Endothelial cell of hepatic sinusoid (primary cell): Measurements from ENCODE around the gene OSBPL3.

ENCODE experiments used
- in situ Hi-C: cut with HindIII; loops from 2 replicates; pipeline ENCODE4 v1.10.0; 2017; ENCODE audit warnings: low sequenced_read_pairs

Gene OSBPL3

DNA sequence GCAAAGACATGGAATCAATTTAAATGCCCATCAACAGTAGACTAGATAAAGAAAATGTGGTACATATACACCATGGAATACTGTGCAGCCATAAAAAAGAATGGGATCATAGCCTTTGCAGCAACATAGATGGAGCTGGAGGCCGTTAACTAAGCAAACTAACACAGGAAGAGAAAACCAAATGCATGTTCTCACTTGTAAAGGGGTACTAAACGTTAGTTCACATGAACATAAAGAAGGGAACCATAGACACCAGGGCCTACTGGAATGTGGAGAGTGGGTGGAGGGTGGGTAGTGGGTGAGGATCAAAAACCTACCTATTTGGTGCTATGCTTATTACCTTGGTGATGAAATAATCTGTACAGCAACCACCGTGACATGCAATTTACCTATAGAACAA, 144.3 kb downstream of the OSBPL3 start:
- in situ Hi-C loops, result no loop called here

DNA sequence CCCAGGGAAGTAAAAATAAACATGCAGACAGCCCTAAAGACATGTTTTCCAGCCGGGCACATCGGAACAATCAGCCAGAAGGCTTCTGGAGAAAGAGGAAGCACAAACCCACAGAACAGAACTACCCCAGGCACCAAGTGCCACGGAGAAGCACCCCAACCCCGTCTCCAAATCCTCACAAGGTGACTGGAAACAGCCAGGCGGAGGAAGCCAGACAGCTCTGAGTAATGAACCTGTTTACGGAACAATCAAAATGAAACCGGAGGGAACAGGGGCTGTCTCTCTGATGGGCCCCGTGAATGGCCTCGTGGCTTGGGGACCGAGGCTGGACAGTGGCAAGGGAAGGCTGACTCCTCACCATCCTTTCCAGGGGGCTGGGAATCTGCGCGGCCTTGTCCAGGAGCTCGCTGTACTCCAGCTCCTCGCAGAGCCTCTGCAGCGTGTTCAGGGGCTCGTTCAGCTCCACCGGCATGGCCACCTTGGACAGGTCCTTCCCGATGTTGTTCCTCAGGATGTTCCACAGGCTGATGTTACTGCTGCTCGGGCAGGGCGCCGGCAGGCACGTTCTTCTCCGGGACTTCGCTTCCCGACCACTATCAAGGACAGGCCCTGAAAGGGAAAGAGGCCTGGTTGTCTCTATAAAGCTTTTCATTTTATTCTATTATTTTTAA, 145.7 kb downstream of the OSBPL3 start:
- in situ Hi-C loops, result no loop called here

DNA sequence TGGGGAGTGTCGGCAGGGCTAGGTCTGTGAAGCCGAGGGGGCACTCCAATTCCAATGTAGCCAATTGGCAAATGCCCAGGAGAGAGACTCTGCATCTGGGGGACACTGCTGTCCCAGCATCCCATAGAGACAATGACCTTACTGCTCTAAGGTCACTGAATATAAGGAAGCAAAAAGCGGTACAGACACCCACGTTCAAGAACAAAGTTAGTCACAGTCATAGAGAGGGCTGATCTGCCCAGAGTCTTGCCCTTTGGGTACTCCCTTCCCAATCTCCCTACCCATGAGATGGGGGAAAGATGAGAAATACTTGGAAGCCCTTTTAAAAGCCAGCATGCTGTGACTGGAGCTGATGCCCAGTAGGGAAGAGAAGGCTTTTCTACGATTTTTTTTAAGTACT, 146.4 kb downstream of the OSBPL3 start:
- in situ Hi-C loops, result no loop called here

DNA sequence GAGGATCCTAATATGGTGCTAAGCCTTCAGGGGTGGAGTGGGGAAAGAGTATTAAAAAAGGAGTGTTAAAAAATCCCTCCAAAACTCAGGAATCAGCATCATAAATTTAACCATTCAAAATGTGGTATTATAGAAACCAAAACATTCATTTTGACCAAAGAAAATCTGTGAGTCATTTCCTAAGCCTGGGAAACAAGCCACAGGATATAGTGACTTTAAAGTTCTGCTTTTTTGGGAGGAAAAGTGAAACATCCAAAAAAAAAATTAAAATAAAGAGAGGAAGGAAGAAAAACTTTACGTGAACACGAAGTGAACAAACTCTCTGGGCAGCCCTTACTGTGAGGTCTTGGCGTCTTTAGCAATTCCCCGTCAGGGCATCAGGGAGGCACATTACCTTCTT, 148.7 kb downstream of the OSBPL3 start:
- in situ Hi-C loops, result no loop called here

DNA sequence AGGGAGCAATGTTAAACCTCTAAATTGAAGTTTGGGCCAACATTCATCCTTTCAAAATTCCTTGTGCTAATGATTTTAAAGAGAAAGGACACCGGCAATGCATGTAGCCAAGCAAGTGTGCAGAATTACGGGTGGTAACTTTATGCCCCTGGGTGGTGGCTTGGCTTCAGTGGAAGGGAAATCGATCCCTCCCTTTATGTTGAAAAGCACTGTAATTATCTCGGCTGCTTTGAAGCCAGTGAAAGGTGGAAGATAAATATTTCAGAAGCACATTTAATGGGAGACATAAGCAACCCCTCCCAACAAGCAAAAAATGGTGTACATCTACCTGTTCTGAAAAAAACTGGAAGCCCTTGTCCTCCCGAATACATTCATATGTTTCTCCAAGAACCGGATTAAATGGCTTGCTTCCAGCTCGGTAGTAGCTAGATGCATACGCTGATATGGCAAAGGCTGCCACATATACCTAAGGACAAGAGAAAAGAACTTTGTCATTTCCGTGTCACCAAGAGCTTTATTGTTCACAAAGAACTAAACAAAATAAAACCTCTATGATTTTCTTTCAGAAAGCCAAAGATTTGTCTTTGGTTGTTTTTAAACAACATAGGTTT, 149.4 kb downstream of the OSBPL3 start:
- in situ Hi-C loops, result no loop called here

DNA sequence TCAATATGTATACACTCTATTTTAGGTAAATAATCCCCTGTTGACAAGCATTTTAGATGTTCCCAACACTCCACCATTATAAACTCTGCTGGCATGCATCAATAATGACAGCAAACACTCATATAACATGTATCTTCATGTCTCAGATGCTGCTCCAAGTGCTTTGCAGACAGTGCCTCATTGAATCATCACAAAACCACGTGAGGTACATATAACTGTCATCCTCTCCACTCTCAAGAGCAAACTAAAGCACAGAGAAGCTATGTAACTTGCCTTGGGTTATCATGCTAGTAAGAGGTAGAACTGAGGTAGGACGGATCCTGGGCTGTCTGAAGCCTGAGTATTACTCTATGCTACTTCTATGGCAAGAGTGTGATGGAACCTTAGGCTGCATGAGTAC, 150.2 kb downstream of the OSBPL3 start:
- in situ Hi-C loops, result no loop called here

DNA sequence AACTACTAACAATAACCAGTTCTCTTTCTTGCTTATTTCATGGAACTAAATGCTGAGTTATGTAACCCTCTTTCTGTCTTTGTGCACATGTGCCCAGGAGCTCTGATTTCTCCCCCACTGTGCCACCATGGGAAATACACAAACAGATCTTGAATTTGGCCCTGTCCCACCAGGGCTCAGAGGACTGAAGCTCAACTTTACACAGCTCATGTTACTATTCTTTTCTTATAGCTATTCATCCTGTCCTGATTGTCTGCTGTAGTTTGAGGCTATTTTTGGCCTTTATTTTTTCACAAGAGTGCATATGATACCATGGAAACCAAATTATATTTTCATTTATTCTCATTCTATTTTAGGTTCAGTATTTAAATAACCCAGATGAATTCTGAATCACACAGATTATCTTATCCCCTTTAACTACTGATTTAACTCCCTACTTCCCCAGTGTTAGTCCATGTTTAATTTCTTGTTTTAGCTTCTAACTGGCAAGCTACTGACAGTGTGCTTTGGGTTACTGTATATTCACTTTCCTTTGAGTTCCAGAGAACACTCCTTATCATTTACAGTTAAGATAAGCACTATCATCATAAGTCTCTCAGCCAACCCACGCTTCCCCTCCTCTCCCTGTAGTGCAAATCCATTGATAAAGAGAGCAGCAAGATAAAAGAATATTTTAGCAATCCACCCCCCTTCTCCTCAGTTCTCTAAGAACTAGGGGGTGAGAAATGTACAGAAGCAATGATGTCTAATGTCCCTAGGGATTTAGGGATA, 150.9 kb downstream of the OSBPL3 start:
- in situ Hi-C loops, result no loop called here

DNA sequence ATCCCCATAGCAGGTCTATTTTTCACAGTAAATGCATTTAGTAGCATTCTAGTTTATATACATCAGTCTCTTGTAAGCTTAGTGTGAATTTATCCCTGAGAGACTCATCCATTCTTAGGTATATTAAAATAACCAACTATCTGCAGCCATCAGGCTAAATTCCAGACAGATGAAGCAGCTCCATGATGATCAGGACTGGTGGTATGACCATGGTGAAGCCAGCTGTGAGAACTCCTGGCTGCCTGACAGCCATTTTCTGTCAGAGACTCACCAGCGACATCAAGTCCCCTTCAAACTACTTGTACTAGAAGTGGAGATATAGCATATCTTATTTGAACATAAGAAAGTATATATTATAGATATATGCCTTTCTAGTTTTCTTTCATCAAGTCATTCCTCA, 152.4 kb downstream of the OSBPL3 start:
- in situ Hi-C loops, result no loop called here

DNA sequence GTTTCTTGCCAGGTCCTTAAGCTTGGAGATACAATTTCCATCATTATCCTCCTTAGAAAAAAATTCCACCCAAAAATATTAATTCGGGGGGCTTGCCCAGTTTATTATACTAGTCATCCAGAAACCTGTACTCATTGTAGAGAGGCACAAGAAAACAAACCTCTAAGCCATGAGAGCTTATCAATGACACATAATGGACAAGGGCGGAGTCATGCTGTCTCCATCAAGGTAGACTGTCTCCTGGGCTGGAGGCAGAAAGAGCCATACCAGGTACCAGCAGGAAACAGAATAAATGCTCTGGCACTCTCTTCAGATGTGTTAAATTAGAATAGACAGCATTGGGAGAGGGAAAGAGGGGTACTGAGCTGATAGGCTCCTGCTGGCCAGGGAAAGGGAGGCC, 153.0 kb downstream of the OSBPL3 start:
- in situ Hi-C loops, result no loop called here

DNA sequence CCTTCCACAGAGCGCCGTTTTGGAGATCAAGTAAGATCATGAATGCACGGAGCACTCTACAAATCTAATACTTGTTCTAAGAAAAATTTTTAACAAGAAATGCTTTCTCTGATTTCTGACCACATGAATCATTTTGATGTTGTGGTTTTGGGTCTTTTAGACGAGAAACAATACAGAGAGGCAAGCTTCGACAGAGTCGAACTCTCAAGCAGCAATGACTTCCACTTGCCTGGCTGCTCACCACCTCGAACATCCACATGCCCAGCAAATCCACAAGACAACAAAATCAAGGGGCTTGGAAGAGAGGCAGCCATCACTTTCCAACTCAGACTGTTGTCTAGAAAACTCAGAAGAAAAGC, 153.3 kb downstream of the OSBPL3 start:
- in situ Hi-C loops, result no loop called here

DNA sequence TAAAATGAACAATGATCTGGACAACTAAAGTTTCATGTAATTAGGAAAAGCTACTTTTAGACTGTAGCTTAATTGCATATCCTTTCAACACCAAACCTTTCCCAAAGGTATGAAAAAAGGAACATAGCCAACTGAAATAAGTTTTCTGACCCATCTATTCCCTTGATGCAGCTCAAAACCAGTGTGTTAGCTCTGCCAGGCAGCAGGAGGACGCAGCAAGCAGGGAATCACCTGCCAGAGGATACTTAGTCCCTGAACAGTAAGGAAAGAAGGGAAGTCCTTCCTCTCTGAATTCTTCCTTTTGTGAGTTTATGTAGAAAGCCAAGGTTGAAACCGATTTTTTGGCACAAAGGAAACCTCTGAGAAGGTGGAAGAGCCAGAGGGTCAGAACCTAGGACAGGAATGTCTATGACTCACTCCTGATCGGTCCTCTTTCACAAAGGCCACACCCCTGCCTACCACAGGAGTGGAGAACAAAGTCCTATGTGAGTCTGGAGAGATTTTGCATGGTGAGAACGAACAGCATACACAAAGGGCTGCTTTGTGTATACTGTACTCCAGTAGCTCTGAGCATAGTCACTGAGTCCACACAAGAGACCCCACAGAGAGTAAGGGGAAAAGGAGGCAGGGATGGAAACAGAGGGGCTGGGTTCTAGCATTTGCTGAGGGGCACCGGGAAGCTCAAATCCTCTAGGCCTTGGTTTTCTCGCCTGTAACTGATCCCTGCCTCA, 153.9 kb downstream of the OSBPL3 start:
- in situ Hi-C loops, result no loop called here

DNA sequence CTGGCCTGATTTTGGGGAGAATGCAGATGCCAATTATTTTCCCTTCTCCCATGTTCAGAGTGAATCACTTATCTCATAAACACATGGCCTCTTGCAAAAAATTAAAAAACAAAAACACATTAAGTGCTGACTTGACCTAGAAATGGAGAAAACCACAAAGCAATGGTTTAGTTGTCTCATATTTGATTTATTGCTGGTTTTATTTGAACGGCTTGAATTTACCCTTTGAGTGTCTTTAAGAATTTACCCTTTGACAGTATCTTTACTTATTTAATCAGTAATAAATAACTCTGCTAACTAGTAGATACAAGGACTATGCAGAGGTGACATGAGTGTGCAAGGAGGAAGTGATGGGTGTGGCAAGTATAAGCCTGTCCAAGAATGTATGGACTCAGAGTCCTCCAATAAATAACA, 154.6 kb downstream of the OSBPL3 start:
- in situ Hi-C loops, result no loop called here

DNA sequence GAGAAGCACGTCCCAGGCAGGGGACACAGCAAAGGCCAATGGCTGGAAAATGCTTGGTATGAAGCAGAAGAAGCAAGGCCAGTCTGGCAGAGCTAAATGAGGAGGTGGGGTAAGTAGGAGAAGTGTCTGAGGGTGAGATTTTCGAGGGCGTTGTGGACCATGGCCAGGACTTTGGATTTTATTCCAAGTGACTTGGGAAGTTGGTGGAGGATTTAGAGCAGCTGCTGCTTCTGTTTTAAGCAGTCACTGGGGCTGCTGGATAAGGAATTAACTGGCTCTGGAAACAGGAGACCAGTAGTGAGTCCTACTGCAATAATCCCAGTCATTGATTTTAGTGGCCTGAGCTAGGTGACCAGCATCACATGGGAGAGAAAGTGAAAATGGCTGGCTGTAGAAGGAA, 155.1 kb downstream of the OSBPL3 start:
- in situ Hi-C loops, result no loop called here

DNA sequence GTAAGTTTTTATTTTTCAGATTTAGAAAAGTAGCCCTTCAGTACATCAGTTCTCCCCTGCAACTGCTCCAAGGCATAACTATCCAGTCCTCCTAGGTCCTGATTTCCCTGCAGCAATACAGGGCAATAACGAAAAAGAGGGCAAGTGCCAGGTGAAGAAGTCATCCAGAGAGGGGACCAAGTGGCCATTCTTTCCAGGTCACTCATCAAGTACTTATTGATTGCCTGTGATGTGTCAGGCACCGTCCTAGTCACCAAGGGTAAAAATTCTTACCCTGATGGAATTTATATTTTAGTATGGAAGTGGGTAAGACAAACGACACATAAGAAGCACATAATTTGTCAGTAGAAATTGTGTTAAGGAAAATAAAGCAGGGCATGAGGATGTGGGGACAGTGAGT, 155.6 kb downstream of the OSBPL3 start:
- in situ Hi-C loops, result no loop called here

DNA sequence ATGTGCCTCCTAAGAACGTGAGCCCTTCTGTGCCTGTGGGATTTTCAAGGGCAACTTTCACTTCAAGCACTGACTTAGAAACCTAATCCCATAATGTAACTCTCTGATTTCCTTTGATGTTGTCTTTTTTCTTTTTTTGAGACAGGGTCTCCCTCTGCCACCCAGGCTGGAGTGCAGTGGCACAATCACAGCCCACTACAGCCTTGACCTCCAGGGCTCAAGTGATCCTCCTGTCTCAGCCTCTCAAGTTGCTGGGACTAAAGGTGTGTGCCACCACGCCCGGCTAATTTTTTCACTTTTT, 158.3 kb downstream of the OSBPL3 start:
- in situ Hi-C loops, result no loop called here

DNA sequence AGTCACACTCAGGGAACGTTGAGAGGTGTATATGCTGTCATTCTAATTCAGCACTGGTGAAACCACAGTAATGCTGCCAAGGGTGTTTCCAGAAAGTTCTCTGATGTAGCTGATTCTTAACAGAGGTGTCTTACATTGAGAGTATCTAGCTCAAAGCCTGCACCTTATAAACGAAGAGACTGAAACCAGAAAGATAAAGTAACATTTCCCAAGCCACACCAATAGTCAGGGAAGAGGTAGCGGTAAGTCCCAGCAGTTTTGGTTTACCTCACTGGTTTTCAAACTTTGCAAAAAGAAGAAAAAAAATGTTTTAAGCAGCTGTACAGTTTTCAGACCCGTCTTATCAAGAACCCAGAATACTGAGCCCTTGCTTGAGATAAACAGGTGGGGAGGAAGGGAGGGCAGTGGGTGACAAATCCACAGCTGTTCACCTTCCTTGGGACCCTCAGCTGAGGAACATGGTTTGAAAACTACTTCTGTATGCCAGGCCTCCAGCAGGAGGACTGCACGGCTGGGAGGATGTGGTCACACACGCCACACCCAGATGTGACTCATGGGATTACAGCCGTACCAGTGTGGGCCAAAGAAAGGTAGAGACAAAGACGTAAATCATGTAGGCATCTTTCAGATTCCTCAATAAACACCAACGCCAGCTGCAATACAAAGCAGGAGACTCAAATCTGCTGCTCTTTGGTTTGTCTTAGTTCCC, 158.8 kb downstream of the OSBPL3 start:
- in situ Hi-C loops, result no loop called here

DNA sequence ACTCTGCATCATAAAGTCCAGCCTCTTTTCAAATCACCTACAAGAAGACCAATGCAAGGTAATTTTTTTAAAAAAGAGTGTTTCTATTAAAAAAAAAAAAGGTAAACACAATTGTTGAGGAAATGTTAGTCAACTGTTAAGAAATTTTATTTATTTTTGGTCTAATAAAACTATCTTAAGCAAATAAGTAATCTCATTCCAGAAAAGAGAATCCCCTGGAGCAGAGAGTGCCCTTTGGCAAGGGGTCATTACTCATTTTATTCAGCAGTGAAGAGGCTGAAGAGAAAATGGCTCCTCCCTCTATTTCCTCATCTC, 159.3 kb downstream of the OSBPL3 start:
- in situ Hi-C loops, result no loop called here

DNA sequence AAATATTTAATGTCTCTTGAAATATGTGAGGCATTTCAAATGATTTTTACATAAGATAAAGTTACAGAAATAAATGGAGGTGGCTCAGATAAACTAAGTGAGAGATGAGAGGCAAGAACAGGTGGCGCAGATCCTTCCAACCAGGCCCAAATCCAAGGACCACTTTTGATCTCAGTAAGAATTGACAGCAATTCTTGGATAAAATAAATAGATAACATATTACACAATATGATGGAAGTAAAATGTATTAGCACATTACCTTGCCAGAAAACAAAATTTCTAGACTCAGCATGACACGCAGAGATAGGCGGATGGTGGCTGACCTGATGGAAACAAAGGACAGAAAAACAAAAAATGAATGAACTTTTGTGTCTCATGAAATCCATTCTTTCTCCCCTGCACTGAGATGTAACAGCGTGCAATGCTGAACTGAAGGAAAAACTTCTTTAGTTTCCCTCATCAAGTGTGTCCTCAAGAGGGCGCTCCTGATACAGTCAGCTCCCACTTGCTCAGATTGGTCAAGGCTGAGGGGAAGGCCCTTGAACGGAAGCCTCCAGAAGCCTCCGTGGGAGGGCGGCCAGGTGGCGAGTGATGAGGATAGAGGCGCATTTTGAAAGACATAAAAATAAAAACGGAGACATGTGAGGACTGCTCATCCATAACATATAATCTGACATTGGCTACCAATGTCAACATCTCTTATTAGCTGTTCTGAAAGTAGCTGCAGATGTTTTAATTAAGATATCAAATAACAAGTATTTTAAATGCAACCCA, 159.9 kb downstream of the OSBPL3 start:
- in situ Hi-C loops, result no loop called here

DNA sequence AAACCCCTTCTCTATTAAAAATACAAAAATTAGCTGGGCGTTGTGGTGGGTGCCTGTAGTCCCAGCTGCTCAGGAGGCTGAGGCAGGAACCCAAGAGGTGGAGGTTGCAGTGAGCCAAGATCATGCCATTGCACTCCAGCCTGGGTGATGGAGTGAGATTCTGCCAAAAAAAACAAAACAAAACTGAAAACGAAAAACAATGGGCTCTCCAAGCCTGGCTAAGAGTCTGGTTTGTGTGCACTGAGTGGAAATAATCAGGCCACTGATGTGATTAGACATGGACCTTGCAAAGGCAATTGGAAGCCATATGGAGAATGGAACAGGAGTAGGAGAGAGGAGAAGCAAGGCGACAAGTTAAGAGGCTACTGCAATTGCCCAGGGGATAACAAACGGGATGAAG, 162.6 kb downstream of the OSBPL3 start:
- in situ Hi-C loops, result no loop called here

DNA sequence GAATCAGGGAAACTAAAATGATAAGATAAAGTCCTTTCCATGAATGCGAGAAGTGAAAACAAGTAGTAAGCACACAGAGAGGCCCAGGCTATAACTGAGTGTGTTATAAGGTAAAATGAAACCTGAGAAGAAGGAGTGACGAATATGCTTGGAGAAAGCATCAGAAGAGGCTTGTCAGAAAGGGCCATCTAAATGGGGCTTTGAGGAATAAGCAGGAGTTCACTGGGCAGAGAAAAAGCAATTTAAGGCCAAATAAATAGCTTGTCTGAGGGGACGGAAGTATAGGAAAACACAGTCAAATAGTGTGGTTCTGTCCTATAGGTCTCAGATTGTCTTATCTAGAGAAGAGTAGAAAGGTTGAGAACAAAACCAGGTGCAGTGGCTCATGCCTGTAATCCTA, 163.1 kb downstream of the OSBPL3 start:
- in situ Hi-C loops, result no loop called here
